GM12875 (cell line): ENCODE data around the gene PSMA1.

Experiments used
- H3K4me3 ChIP-seq: one replicate; pipeline ENCODE4 v1.5.1; 2011; ENCODE audit warnings: low read depth, low read length, control low read depth
- CTCF ChIP-seq: IDR thresholded peaks from 2 replicates; pipeline ENCODE4 v1.5.1; 2011; ENCODE audit warnings: low read depth, mild to moderate bottlenecking, control low read depth, inconsistent platforms, low read length, moderate library complexity, borderline replicate concordance; ENCODE audit not compliant: insufficient read depth

PSMA1 gene

DNA sequence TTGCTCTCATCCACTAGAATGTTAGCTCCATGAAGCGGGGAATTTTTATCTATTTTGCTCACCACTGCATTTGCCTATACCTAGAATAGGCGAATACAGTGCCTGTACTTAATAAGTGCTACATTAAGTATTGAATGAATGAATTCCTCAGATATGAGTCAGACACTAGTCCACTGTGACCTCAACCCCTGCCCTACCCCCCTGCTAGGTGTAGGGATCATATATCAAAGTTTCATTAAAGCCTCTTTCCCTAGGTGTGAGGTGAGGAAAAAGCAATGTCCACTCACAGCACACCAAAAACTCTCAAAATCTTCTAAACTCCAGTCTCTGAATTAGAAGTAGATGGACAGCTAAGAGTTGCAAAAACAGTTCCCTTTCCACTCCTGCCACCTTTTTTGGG is 9.8 kb upstream of the PSMA1 start:
- TF ChIP-seq CTCF, result no peak
- H3K4me3 ChIP-seq, result no peak overlapping the region

- TF ChIP-seq CTCF, result no peak
- H3K4me3 ChIP-seq, result no peak overlapping the region
These were observed 9.1 kb upstream of the PSMA1 start for GRCh38 chr11:14529321-14529720.

- no peak overlapping the region for H3K4me3 ChIP-seq
- TF ChIP-seq CTCF, result no peak
These were observed 2.6 kb upstream of the PSMA1 start for GRCh38 chr11:14522801-14523200.

DNA sequence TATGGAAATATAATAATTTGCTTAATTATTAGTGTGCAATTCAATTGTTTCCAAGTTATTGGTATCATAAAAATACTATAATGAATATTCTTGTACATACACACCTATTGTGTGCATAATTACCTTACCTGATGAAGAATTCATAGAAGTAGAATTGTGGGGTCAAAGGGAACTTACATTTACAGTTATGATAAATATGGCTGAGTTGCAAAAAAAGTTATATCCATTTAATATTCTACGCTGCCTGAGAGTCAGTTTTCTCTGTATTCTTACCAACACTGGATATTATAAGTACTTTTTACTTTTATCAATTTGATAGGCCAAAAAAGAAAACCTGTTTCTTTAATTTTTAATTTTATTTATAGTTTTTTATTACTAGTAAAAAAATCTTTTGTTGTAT is 2.1 kb upstream of the PSMA1 start:
- no peak overlapping the region for H3K4me3 ChIP-seq
- TF ChIP-seq CTCF, result no peak

DNA sequence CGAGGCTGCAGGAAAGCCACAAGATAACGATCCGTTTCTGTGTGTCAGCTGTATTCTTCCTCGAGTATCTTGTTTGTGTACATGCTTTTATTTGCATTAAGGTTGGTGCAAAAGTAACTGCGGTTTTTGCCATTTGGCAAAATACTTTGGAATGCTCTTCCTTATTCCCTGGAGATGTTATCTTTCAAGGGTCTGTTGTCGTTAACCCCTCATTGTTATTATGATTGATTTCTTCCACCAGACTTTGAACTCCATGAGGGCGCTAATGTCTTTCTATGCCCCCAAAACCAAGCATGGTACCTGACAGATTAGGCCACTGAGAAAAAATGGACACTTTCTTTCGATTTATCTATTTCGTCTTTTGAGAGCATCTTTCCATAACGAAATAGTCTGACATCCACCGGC is 563 bp upstream of the PSMA1 start:
- H3K4me3 ChIP-seq, result peak overlapping the region; percentile 62
- TF ChIP-seq CTCF, result no peak

DNA sequence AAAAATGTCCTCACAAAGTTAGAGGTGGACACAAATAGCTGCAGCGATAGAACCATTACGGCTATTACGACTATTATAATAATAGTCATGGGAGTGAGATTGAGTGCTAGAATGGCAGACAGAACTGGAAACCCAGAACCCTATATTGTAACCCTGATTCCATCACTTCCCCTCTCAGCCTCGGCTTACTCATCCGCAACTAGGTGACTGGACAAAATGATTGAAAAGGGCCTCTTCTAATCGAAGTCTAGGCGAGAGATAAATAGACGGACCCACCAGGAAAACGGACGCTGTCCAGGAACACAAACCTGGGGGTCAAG is 629 bp downstream of the PSMA1 start:
- TF ChIP-seq CTCF, result no peak
- H3K4me3 ChIP-seq, result peak overlapping the region; percentile 62

- no peak for TF ChIP-seq CTCF
- H3K4me3 ChIP-seq, result peak overlapping the region; percentile 62
These were observed 1.4 kb downstream of the PSMA1 start for GRCh38 chr11:14518820-14519219.
